Renal cortex interstitium (tissue), 11 donors: ENCODE measurements around the gene MAPK4. TPM values are rescaled to one million over a fixed set of nuclear protein-coding genes. Genes with fewer than 3 reads are reported as not detected.

Experiments
- DNase-seq, 11 donors: peaks; one replicate each; pipeline ENCODE4 v3.0.0-alpha.2; 2013; ENCODE audit warnings: low read depth in 9 of 11, low spot score in 4 of 11; ENCODE audit errors: extremely low read depth in 1 of 11
- polyA plus RNA-seq, 3 donors: library from polyadenylated mRNA; unstranded; fragments of 120-200 nt; gene quantifications; one replicate each; pipeline ENCODE4 v1.2.1, GENCODE V29; 2013; ENCODE audit not compliant: insufficient read length in 3 of 3

Gene MAPK4
- polyA plus RNA-seq, 3 donors = 9.1 to 10.5 (median 9.7) TPM

GRCh38 chr18:50662775-50663383 is 103.0 kb downstream of the MAPK4 start:
- DNase-seq = no peak

- DNase-seq = no peak
Observed at GRCh38 chr18:50663626-50664441, 103.9 kb downstream of the MAPK4 start.

- DNase-seq = no peak
Observed at GRCh38 chr18:50665015-50665414, 105.1 kb downstream of the MAPK4 start.

GRCh38 chr18:50665519-50665918 is 105.6 kb downstream of the MAPK4 start:
- DNase-seq = no peak

DNA sequence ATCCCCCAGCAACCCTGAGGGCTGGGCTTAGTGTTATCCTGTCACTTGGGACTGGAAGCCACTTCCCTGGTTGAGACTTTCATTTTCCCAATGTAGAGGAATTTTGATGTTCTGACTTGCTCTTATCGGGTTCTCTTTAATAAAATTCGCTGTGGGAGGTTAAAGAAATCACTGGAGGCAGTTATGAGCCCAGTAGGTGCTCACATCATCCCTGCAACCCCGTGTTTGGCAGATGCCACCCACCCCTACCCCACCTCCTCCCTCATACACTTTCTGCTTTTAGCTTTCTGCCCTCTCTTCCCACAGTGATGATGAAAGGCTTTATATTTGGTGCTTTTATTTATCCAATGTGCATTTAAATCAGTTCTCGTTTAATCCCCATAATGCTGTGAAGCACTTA is 106.6 kb downstream of the MAPK4 start:
- DNase-seq = no peak

DNA sequence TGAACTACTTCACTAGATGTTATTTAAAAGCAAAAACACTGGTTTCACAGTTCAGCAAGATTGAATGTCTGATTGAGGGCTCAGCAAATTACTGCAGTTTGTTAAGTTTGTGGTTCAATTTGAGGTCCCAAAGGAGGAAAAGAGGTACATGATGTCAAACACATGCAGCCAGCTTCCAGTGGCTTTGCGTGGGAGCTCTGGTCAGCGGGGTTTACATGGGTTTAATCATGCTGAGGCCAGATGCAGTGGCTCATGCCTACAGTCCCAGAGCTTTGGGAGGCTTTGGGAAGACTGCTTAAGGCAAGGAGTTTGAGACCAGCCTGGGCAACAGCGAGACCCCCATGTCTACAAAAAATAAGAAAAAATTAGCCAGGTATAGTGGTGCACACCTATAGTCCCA is 111.5 kb downstream of the MAPK4 start:
- no peak for DNase-seq

GRCh38 chr18:50674307-50674980 is 114.6 kb downstream of the MAPK4 start:
- DNase-seq = no peak

DNA sequence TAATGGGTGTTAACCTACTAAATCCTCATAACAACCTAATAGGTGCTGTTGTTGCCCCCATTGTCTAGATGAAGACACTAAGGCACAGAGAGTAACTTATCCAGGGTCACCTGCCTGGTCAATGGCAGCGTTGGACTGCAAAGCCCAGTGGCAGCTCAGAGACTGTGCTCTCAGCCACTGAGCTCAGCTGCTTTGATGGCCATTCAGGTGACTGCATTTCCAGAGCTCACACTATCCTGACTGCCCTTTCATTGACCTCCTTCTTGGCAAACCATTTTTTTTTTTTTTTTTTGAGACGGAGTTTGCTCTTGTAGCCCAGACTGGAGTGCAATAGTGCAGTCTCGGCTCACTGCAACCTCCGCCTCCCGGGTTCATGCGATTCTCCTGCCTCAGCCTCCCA is 115.2 kb downstream of the MAPK4 start:
- no peak for DNase-seq

DNA sequence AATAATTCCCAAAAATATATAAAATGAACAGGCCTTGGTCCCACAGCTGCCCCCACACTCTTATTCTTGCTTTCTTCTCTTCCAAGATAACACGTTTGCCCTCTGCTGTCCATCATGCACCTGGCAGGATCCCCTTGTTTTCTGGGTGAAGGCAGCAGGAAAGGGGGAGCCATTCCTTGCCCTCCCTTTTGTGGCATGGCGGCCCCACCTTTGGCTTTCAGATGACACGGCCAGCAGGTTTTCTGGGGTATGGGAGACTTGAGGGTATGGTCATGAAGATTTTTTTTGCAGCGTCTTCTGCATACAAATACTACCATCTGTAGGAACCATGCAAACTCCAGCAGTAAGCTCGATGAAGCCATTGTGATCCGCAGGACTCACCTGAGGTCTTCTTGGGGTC is 118.8 kb downstream of the MAPK4 start:
- DNase-seq = no peak

GRCh38 chr18:50679056-50679455 is 119.2 kb downstream of the MAPK4 start:
- DNase-seq = no peak

- DNase-seq = no peak
Observed at GRCh38 chr18:50679656-50680055, 119.8 kb downstream of the MAPK4 start.

- no peak for DNase-seq
Observed at GRCh38 chr18:50680966-50681365, 121.1 kb downstream of the MAPK4 start.

DNA sequence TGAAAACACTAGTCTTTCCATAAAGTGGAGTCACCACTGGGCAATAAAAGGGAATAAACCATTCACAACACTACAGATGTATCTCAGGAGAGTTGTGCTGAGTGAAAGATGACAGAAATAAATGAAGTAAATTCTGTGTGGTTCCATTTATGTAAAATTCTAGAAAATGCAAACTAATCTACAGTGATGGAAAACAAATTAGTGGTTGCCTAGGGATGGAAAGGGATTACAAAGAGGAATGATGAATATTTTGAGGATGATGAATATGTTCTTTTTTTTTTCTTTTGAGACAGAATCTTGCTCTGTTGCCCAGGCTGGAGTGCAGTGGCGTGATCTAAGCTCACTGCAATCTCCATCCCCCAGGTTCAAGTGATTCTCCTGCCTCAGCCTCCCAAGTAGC is 123.0 kb downstream of the MAPK4 start:
- no peak for DNase-seq

DNA sequence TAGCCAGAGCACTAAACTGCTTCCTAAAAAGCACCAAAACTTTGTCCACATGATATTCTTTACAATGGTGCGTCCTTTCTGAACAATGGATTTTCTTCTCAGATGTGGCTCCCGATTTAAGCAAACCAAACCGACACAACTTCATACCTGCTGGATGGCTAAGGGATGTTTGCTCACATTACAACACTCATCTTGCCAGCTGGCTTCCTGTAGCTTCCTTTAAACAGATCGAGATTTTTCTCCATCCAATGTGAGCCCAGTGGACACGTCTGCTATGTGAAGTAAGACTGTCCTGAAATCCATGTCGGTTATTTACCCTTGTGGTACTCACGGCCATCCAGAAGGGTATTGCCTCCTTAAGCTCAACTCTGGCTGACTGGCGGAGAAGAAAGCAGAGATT is 126.5 kb downstream of the MAPK4 start:
- DNase-seq = no peak

- no peak for DNase-seq
Observed at GRCh38 chr18:50687491-50687890, 127.6 kb downstream of the MAPK4 start.

- DNase-seq = no peak
Observed at GRCh38 chr18:50689578-50689977, 129.7 kb downstream of the MAPK4 start.

DNA sequence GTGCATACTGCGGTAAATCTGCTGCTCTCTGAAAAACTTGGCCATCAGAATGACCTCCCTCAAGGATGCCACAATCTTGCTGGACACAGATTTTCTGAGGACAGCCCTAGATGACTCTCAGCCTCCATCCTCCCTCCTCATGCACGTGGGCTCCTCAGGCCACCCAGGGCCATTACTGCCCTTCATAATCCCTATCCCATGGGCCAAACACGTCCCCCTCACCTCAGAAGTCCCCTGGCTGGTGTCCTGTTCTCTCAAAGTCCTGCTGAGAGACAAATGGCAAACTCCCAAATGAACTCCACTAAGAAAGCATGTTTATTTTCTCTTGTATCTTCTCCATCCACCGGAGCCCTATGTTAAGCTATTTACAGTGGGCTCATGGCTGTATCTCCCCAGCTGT is 134.3 kb downstream of the MAPK4 start:
- no peak for DNase-seq

- no peak for DNase-seq
Observed at GRCh38 chr18:50695431-50696176, 135.7 kb downstream of the MAPK4 start.

GRCh38 chr18:50696436-50696835 is 136.5 kb downstream of the MAPK4 start:
- no peak for DNase-seq

- DNase-seq = no peak
Observed at GRCh38 chr18:50696929-50697328, 137.0 kb downstream of the MAPK4 start.
